Mesothelial cell of epicardium (in vitro differentiated cells): ENCODE data around the gene ALOXE3. TPM values are rescaled to one million over a fixed set of nuclear protein-coding genes. Genes with fewer than 3 reads are reported as not detected.

ENCODE experiments used
- DNase-seq, 2 experiments: peaks; one replicate each; pipeline ENCODE4 v3.0.0; 2021; ENCODE audit warnings: low spot score in 2 of 2; ENCODE audit not compliant: unreplicated experiment in 2 of 2
- H3K27ac Mint-ChIP-seq: 2 replicates; pipeline ENCODE4 v1.8.0; 2021; ENCODE audit warnings: mixed read lengths
- H3K27me3 Mint-ChIP-seq: 2 replicates; pipeline ENCODE4 v1.8.0; 2021; ENCODE audit warnings: low read depth, mixed read lengths
- H3K36me3 Mint-ChIP-seq: 2 replicates; pipeline ENCODE4 v1.8.0; 2021; ENCODE audit warnings: mixed read lengths
- H3K4me1 Mint-ChIP-seq: 2 replicates; pipeline ENCODE4 v1.8.0; 2021; ENCODE audit warnings: mixed read lengths
- H3K4me3 Mint-ChIP-seq: 2 replicates; pipeline ENCODE4 v1.8.0; 2021; ENCODE audit warnings: mild to moderate bottlenecking, moderate library complexity, mixed read lengths
- H3K9me3 Mint-ChIP-seq: 2 replicates; pipeline ENCODE4 v1.8.0; 2021; ENCODE audit warnings: mixed read lengths
- CTCF ChIP-seq: fragments of 200-600 bp; sonication (generic); IDR thresholded peaks from one replicate; pipeline ENCODE4 v1.5.0; 2021; ENCODE audit warnings: antibody characterized with exemption; ENCODE audit not compliant: unreplicated experiment
- total RNA-seq: library from RNA; stranded (reverse); gene quantifications from 3 replicates; pipeline ENCODE4 v1.2.1, GENCODE V29; 2021

The ALOXE3 gene
- total RNA-seq, 1 donor from 2014 or later: 0.09 TPM

DNA sequence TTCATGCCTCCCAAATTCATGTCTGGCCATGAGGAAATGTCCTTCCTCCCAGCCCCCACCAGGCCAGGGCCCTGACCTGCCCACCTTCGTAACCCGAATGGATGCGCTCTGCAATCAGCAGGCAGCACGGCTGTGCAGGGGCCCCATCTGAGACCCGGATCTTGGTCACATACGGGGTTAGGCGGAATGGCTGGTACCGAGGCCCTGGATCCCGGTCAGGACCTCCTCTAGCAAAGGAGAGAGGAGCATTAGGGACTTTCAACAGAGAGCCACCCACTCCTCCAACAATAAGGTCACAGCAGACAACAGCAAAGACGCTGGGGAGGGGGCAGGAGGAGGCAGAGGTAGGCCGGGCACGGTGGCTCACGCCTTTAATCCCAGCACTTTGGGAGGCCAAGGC is 30.2 kb upstream of the ALOXE3 start:
- Mint-ChIP-seq H3K4me1 (peaks cover 22% of the 10 kb centered on the region), H3K4me3 (no peak overlapping the region), H3K36me3 (peaks cover 29% of the 10 kb centered on the region), H3K9me3 (no peaks in the 10 kb centered on the region), H3K27me3 (no peaks in the 10 kb centered on the region), H3K27ac (no peak overlapping the region)
- DNase-seq: no peak
- no peak for TF ChIP-seq CTCF

DNA sequence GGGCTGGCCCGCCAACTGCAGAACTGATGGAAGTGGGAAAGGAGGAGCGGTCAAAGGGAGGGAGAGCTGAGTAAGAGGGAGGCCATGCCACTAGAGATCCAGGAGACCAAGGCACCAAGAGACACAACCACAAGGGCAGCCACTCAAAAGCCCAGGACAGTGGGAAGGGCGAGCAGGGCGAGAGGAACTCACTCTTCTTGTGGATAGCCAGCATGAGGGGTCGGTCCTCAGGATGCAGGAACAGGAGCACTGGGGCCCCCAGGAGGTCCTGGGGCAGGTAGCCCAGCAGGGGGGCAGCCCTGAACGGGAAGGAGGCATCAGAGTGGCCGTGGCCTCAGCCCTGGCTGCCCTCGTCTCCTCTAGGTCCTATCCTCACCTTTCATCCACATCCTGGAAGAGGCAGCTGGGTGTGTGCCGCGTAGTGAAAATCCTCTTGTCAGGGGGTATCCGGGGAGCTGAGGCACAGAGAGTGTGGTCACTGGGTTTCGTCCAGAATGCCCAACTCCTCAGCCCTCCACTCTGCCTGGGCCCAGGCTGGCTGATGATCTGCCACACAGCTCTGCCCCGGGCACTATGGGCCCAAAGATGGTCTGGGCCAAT is 29.6 kb upstream of the ALOXE3 start:
- Mint-ChIP-seq H3K27ac (no peak overlapping the region), H3K9me3 (no peaks in the 10 kb centered on the region), H3K4me3 (no peak overlapping the region), H3K36me3 (peaks cover 29% of the 10 kb centered on the region), H3K27me3 (no peaks in the 10 kb centered on the region), H3K4me1 (peaks cover 15% of the 10 kb centered on the region)
- TF ChIP-seq CTCF: no peak
- DNase-seq: no peak

- H3K4me1 Mint-ChIP-seq: peaks cover 9% of the 10 kb centered on the region
- no peaks in the 10 kb centered on the region for H3K9me3 Mint-ChIP-seq
- no peak for TF ChIP-seq CTCF
- H3K27me3 Mint-ChIP-seq: no peaks in the 10 kb centered on the region
- no peak overlapping the region for H3K4me3 Mint-ChIP-seq
- H3K36me3 Mint-ChIP-seq: peaks cover 34% of the 10 kb centered on the region
- no peak for DNase-seq
- H3K27ac Mint-ChIP-seq: no peak overlapping the region
Measured at GRCh38 chr17:8147141-8147804, 29.0 kb upstream of the ALOXE3 start.

DNA sequence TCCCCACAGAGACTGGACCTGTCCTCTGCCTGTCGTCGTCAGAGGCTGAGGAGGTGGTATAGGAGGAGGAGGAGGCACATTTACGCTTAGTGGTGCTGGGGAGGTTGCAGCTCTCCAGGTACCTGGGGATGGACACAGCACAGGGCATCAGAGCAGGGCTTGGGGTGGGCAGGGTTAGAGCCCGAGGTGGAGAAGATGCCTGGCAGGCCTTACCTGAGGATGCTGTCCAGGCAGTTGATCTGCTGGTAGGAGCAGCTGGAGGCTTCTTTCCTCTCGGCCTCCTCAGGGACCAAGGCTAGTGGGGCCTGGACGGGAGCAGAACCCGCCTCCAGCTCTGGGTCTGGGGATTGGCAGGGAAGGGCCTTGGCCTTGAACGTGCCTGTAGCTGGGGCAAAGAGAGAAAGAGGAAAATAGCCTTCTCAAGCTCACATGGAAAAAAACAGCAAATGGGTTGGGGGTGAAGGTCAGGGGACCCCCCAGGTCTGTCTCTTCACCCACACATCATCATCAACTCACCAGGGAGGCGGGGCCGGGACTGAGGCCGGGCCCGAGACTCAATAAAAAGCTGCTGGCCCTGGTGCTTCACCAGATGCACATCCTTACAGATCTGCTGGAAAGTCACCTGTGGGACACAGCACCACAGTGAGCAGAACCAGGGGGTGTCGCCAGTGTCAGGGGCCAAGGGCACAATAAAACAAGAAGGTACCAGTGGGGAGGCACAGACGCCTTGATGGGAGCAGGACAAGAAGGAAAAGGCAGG is 28.2 kb upstream of the ALOXE3 start:
- no peak for DNase-seq
- Mint-ChIP-seq H3K9me3 (no peaks in the 10 kb centered on the region), H3K36me3 (peaks cover 38% of the 10 kb centered on the region), H3K4me1 (peaks cover 3% of the 10 kb centered on the region), H3K4me3 (no peak overlapping the region), H3K27ac (no peak overlapping the region), H3K27me3 (no peaks in the 10 kb centered on the region)
- TF ChIP-seq CTCF: no peak

GRCh38 chr17:8145811-8146210 is 27.5 kb upstream of the ALOXE3 start:
- H3K27ac Mint-ChIP-seq: no peak overlapping the region
- peaks cover 45% of the 10 kb centered on the region for H3K36me3 Mint-ChIP-seq

More at GRCh38 chr17:8145811-8146210, 27.5 kb upstream of the ALOXE3 start:
- Mint-ChIP-seq H3K9me3 (no peaks in the 10 kb centered on the region), H3K27me3 (no peaks in the 10 kb centered on the region), H3K4me1 (no peaks in the 10 kb centered on the region), H3K4me3 (no peak overlapping the region)
- no peak for DNase-seq
- no peak for TF ChIP-seq CTCF
